Midbrain (tissue), 1 donor: ENCODE measurements around the gene ZMPSTE24.

ENCODE experiments used
- DNase-seq: peaks from one replicate; lab custom pipeline; 2025; lab: John Stamatoyannopoulos, UW

The ZMPSTE24 gene

DNA sequence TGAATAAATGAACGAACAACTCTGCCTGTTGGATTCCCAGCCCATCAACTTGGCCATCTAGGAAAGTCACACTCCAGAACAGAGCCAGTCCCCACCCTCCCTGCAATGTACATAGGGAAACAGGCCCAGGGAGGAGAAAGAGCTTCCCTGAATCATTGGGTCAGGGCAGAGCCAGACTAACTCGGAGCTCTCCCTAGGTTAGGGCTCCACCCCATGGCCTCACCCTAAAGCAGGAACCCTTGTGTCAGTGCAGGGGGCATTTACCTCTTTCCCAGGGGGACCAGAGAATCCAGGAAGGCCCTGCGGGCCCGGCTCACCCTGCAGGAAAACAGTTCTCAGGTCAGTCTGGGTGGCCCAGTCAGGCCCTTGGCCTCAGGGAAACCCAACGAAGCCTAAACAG is 47.4 kb downstream of the ZMPSTE24 start:
- no peak for DNase-seq

- no peak for DNase-seq
These were observed 47.8 kb downstream of the ZMPSTE24 start for GRCh38 chr1:40305871-40306270.

GRCh38 chr1:40306296-40306695 is 48.3 kb downstream of the ZMPSTE24 start:
- no peak for DNase-seq

DNA sequence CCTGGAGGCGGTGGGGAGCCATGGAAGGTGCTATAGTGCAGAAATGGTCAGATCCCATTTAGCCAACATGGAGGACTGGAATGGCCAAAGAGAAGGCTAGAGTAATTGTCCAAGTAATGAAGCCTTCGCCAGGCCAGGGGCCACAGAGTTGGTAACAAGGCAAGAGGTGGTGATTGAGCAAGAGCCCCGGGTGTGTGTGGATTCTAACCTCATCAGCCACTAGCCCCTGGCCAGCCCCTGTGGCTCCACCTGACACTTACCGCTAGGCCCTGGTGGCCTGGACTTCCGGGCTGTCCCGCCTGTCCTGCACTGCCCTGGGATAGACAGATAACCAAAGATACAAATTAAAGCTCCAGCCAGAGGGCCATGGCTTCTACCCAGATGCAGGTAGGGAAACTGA is 49.1 kb downstream of the ZMPSTE24 start:
- no peak for DNase-seq

DNA sequence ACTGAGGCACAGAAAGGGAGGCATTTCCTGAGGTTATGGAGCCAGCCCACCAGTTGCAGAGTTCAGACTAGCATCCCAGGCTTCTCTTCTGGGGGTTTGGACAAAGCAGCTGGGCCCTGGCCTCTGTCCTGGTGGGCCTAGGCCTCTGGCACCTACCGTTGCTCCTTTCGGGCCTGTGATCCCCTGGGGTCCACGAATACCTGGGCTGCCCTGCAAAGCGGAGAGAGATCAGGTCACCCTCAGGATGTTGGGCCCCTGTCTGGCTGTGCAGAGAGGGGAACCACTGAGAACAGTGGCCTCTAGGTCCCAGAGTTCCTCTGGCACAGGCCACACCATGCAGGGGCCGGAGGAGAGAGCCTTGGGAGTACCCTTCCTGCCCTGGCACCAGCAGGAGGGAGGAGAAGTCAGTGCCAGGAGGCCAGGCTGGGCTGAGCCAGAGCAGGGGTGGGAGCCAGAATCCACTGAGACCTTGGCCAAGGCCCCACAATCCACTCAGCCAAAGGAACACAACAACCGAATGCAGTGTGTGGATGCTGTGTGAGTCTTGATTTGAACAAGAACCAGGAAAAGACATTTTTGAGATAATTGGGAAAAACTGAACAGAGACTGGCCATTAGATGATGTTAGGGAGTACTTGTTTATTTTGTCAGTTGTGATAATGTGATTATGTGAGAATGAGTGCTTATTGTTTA is 50.1 kb downstream of the ZMPSTE24 start:
- DNase-seq: peak; percentile 64

- DNase-seq: peak; percentile 42
These were observed 51.5 kb downstream of the ZMPSTE24 start for GRCh38 chr1:40309374-40310128.

DNA sequence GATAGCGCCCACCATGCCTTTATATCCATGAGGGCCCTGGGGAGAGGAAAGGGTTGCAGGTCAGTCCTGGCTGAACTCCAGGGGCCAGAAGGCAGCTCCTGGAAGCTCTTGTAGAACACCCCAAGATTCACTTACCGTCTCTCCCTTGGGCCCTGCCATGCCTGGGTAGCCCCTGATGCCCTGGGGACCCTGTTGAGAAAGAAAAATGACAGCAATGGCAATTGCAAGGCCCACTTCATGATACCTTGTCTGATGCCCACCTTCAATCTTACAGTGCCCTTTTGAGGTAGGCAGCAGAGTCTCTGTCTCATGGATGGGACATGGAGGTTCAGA is 52.1 kb downstream of the ZMPSTE24 start:
- DNase-seq: no peak

DNA sequence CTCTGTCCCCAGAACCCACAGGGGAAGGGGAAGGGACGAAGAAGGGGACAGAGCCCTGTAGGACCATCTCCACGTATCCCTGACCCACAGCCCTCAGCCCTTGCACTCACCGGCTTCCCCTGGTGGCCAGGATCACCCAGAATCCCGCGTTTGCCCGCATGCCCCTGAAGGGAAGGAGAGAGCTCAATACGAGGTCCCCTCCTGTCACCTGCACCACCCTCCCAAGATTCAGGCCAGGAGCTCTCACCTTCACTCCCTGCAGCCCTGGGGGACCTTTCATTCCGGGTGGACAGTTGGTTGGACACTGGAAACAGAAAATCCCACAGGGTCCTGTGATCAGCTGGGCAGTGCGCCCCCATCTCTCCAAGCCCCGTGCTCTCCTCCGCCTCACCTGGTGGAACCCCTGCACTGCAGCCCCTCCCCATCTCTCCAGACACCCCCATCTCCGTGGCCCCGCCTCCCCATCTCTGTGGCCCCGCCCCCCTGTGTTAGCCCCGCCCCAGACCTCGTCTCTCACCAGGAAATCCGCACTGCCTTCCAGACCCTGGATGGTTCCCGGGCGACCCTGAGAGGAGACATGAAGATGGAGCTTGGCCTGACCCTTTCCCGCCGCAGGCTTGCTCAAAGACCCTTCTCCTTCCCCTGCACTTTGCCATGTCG is 53.1 kb downstream of the ZMPSTE24 start:
- no peak for DNase-seq

DNA sequence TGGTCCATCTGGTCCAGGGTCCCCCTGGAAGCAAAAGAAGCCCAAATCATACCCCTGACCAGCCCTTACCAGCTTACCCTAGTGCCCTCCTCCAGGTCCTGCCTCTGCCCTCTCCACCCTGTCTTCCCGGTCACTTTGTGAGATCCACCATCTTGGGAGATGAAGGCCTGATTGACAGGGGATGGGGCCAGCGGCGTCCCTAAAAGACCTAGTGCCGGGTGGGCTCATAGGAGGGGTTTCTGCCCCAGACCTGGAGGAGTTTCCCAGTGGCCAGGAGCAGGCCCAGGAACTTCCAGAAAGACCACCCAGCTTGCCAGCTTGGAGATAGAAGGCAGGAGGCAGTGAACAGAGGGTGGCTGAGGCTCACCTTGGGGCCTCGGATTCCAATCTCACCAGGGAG is 53.7 kb downstream of the ZMPSTE24 start:
- DNase-seq: no peak

DNA sequence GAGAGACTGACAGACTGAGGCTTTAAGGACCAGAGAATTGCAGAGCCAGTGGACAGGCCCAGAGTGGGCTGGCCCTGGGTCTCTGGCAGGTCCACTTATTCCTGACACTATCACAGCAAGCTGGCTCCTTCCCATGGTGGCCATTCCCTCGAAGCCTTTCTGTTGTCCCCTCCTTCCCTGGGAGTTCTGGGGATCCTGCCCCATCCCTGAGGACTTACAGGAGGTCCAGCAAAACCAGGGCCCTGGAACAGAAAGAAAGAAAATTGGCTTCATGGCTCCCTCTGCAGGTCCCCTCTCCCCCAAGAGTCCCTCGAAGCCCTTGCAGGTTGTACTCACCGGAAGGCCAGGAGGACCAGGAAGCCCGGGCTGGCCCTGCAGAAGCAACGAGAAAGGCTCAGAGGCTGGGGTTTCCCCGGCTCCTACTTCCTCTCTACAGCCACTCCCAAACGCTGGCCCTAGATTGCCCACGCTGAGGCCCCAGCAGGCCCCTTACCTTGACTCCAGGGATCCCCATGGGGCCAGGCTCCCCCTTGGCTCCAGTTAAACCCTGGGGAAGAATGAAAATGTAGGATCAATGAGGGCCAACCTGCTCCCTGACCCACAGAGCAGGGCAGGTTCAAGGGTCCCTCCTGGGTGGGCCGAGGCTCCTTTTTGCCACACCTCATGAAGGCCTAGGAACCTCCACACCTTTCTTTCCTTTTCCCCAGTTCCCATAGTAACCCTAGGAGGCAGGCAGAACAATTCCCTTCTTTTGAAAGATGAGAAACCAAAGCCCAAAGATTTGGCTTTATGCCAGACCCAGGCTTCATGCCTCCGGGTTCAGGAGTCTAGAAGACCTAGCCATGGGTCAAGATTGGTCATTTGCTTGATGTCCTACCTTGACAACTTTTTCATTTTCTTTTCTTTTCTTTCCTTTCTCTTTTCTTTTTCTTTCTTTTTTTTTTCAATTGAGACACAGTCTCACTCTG is 54.5 kb downstream of the ZMPSTE24 start:
- peak; percentile 2 for DNase-seq

- no peak for DNase-seq
These were observed 55.4 kb downstream of the ZMPSTE24 start for GRCh38 chr1:40313329-40313957.

DNA sequence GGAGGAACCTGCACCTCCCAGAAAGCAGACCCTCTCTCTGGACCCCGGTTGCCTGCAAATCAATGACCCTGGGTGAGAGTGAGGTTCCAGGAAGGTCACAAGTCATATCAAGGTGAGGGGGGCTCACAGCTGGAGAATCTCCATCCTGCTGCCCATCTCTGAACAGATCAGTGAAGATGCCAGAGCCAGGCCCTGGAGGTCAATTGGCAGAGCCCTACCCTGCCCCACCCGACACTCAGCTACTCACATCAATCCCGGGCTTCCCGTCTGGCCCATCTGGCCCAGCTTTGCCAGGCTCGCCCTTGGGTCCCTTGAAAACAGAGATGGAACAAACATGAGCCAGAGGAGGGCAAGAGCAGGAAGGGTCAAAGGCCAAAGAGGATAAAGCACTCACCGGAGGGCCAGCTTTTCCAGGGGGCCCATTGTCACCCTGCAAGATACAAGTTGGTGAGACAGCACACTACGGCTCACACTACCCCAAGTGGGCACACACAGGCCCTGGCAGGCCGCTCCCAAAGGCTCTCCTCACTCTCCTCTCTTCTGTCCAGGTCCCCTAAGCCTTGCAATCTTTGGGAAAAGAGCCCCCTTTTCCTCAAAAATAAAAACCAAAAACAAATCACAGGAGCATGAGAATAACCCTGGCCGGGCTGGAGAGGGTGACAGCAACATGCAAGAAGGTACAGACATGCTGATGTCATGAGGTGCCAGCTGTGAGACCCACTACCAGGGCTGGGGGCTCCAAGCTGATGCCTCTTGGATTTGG is 56.1 kb downstream of the ZMPSTE24 start:
- peak; percentile 7 for DNase-seq

DNA sequence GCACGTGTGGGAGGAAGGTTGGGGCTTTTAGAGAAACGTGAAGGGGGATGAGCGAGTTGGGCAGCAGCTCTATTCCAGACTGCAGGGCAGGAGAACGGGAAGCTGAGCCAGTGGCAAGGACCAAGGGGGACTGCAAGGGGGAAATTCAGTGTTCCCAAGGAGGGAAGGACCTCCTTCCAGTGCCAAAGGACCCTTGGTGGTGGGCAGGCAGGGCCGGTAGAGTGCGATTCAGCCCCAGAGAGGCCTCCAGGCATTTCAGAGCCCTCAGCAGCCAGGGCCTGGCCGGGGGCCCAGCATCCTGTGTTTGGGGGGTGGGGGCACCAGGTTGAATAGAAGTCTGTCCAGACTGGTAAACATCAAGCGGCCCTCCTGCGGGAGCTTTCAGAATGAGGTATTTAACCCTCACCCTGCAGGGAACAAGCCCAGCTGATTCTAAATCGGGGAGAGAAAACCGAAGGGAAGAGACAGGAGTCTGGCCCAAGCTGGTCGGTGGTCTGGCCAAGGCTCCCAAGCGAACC is 56.7 kb downstream of the ZMPSTE24 start:
- no peak for DNase-seq

GRCh38 chr1:40315239-40315794 is 57.3 kb downstream of the ZMPSTE24 start:
- peak; percentile 95 for DNase-seq

GRCh38 chr1:40315795-40316594 is 58.0 kb downstream of the ZMPSTE24 start:
- DNase-seq: peak; percentile 65

DNA sequence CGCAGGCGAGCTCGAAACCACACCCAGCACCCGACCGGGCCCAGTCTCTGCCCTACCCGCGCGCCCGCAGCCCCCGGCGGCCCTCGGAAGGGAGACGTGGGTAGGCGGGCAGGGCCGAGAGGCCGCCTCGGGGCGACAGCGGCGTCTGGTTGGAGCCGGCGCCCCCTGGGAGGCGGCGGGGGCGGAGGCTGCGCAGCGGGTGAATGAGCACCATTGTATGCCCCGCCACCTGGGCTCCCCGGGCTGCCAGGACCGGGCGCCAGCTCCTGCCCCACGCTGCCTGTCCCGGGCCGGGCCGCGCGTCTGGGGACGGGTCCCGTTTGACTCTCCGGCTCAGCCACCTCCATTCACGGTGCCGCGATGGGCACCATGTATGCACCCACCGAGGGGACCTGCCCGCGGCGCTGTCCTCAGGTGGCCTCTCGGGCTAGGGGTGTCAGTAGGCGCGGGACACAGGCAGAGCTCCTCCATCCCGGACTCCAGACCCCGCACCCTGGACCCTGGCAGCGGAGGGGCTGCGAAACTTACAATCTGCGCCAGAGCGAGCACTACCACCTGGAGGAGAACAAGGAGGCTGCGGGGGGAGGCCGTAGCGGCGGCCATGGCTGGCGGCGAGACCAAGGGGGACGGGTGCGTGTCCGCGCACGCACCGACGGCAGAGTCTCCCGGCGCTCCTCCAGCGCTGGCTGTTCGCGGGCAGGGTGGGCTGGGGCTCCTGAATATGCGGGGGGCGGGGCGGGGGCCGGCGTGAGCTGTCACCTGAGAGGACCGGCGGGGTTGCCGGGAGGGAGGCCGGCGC is 58.8 kb downstream of the ZMPSTE24 start, which contains the start of gene COL9A2:
Gene COL9A2, minus strand, starts transcription at position 692 of the 799 bp plus-strand sequence. Its CDS starts 89 bp downstream, at position 603.
- DNase-seq: peak; percentile 88

- DNase-seq: no peak
These were observed 59.5 kb downstream of the ZMPSTE24 start for GRCh38 chr1:40317394-40318074.

GRCh38 chr1:40318476-40318875 is 60.4 kb downstream of the ZMPSTE24 start:
- no peak for DNase-seq
